Measurements from ENCODE around the gene TRPM3. TPM values are rescaled to one million over a fixed set of nuclear protein-coding genes. Genes with fewer than 3 reads are reported as not detected.

TRPM3 gene
- total and polyA plus RNA-seq, 10 donors = 0.02 to 6.7 (median 1.6) TPM

DNA sequence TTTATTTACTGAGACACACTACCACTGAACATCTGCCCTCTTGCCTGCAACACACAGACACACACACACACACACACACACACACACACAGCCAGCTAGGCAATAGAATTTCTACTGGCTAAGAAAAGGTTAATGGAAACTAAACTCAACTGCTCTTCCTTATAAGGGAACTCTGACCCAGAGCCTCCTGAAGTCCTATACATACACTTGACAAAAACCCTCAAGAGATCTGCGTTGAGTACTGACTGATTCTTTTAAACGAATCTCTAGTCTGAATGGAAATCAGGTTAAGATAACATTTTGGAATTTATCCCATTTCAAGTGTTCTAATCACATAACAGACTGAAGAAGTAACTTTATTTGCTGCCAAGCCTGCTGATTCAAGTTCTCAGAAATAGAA lies 25.9 kb upstream of the TRPM3 start:
- Histone ChIP-seq H3K9me3 (peaks cover 0 to 13% (median 10%) of the 10 kb centered on the region in 8 donors), H3K27ac (no peak overlapping the region), H3K36me3 (no peaks in the 10 kb centered on the region), H3K4me1 (peaks cover 0 to 13% (median 1%) of the 10 kb centered on the region in 6 donors), H3K27me3 (replicated peaks in 1 of 7) (no peaks in the 10 kb centered on the region), H3K4me3 (no peak overlapping the region)
- TF ChIP-seq POLR2AphosphoS5 (IDR thresholded peaks at IDR 0.05) (no peak), POLR2A (IDR thresholded peaks at IDR 0.05) (no peak), CTCF (IDR thresholded peaks at IDR 0.05 in 8 of 11, conservative IDR thresholded peaks at IDR 0.05 in 3 of 11) (no peak)
- intact Hi-C loops (cut with DNase I; ENCODE audit: low total_unique reads) = no loop called here
- WGBS, 5 donors = 38 to 57% (median 56%) methylated on average over 2 of the region's 2 CpGs
- no peak for DNase-seq

DNA sequence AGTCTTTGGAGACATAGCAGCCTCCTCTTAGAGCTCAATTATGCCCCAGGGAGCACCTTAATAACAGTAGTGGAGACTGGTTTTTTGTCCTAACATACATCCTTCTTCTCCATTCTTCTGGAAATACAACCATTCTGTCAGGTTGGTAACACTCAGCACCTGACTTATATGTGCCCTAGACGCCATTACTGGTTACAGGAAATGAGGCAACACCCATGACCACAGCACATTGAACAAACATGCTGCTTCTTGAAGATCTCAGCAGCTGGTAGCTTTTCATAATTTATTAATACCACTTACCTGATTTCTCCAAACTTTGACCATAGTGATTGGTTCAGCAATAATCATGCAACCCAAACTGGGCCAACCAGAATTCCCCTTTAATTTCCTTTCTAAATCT lies 25.1 kb upstream of the TRPM3 start:
- Histone ChIP-seq H3K4me1 (peaks cover 0 to 13% (median 1%) of the 10 kb centered on the region in 6 donors), H3K36me3 (no peaks in the 10 kb centered on the region), H3K27me3 (replicated peaks in 1 of 7) (no peaks in the 10 kb centered on the region), H3K27ac (no peak overlapping the region), H3K9me3 (peaks cover 0 to 13% (median 10%) of the 10 kb centered on the region in 8 donors), H3K4me3 (no peak overlapping the region)
- intact Hi-C loops (cut with DNase I; ENCODE audit: low total_unique reads) = no loop called here
- no peak for TF ChIP-seq POLR2AphosphoS5 (IDR thresholded peaks at IDR 0.05)
- TF ChIP-seq POLR2A (IDR thresholded peaks at IDR 0.05) = no peak
- no peak for TF ChIP-seq CTCF (IDR thresholded peaks at IDR 0.05 in 8 of 11, conservative IDR thresholded peaks at IDR 0.05 in 3 of 11)
- WGBS, 5 donors = 13 to 22% (median 19%) methylated on average over 1 of the region's 1 CpG
- DNase-seq = no peak

- Histone ChIP-seq H3K36me3 (no peaks in the 10 kb centered on the region), H3K9me3 (peaks cover 0 to 13% (median 10%) of the 10 kb centered on the region in 8 donors), H3K4me1 (peaks cover 0 to 13% (median 1%) of the 10 kb centered on the region in 6 donors), H3K4me3 (no peak overlapping the region), H3K27me3 (replicated peaks in 1 of 7) (no peaks in the 10 kb centered on the region), H3K27ac (peak overlapping the region in 5 of 8 donors; percentile 2 to 39 (median 30))
- DNase-seq = no peak
- intact Hi-C loops (cut with DNase I; ENCODE audit: low total_unique reads) = no loop called here
- WGBS, 5 donors = 3 to 20% (median 8%) methylated on average over 1 of the region's 1 CpG
- peak in 1 of 3 donors; percentile 73 for TF ChIP-seq POLR2AphosphoS5 (IDR thresholded peaks at IDR 0.05)
- no peak for TF ChIP-seq POLR2A (IDR thresholded peaks at IDR 0.05)
- TF ChIP-seq CTCF (IDR thresholded peaks at IDR 0.05 in 8 of 11, conservative IDR thresholded peaks at IDR 0.05 in 3 of 11) = no peak
Measured at GRCh38 chr9:71145179-71145578, 23.8 kb upstream of the TRPM3 start.

GRCh38 chr9:71144495-71144894 lies 23.1 kb upstream of the TRPM3 start:
- WGBS, 5 donors = 33 to 46% (median 37%) methylated on average over 2 of the region's 2 CpGs
- DNase-seq = no peak
- Histone ChIP-seq H3K4me3 (no peak overlapping the region), H3K36me3 (no peaks in the 10 kb centered on the region), H3K4me1 (peaks cover 0 to 13% (median 1%) of the 10 kb centered on the region in 6 donors), H3K27me3 (replicated peaks in 1 of 7) (no peaks in the 10 kb centered on the region), H3K27ac (peak overlapping the region in 2 of 8 donors; percentile 35 to 39), H3K9me3 (peaks cover 0 to 13% (median 10%) of the 10 kb centered on the region in 8 donors)
- intact Hi-C loops (cut with DNase I; ENCODE audit: low total_unique reads) = no loop called here
- TF ChIP-seq POLR2A (IDR thresholded peaks at IDR 0.05) (no peak), POLR2AphosphoS5 (IDR thresholded peaks at IDR 0.05) (no peak), CTCF (IDR thresholded peaks at IDR 0.05 in 8 of 11, conservative IDR thresholded peaks at IDR 0.05 in 3 of 11) (no peak)

All from spleen (tissue), 11 donors.